Aorta (tissue), 5 donors: Measurements from ENCODE around the gene TRAPPC10. TPM values are rescaled to one million over a fixed set of nuclear protein-coding genes. Genes with fewer than 3 reads are reported as not detected.
A peak's percentile ranks its signal among the peaks of the same experiment; 100 is the strongest.

Experiments used
- ATAC-seq: fragments of 200-7000 bp; cut with Tn5 transposase; one replicate; pipeline ENCODE4 v1.9.1; 2022; ENCODE audit warnings: moderate library complexity; ENCODE audit not compliant: low FRiP score
- DNase-seq, 2 donors: peaks; one replicate each; pipeline ENCODE4 v3.0.0-alpha.2; 2020
- H3K27ac ChIP-seq, 2 donors: one replicate each; pipeline ENCODE4 v1.5.1; 2013; ENCODE audit warnings: low read length in 2 of 2, mild to moderate bottlenecking in 2 of 2, moderate library complexity in 2 of 2, control low read depth in 1 of 2, inconsistent platforms in 1 of 2, low read depth in 1 of 2
- H3K27me3 ChIP-seq, 2 donors: one replicate each; pipeline ENCODE4 v1.6.1; 2013; ENCODE audit warnings: control low read depth in 1 of 2, low read length in 1 of 2, mild to moderate bottlenecking in 1 of 2, moderate library complexity in 1 of 2; ENCODE audit not compliant: insufficient read depth in 2 of 2, control insufficient read depth in 1 of 2
- H3K36me3 ChIP-seq, 2 donors: one replicate each; pipeline ENCODE4 v1.6.1; 2013; ENCODE audit warnings: control low read depth in 1 of 2, low read length in 1 of 2, mild to moderate bottlenecking in 1 of 2; ENCODE audit not compliant: insufficient read depth in 2 of 2, control insufficient read depth in 1 of 2
- H3K4me1 ChIP-seq, 2 donors: one replicate each; pipeline ENCODE4 v1.6.1; 2013; ENCODE audit warnings: low read length in 2 of 2, control low read depth in 1 of 2, mild to moderate bottlenecking in 1 of 2, moderate library complexity in 1 of 2; ENCODE audit not compliant: insufficient read depth in 2 of 2, control insufficient read depth in 1 of 2
- H3K4me3 ChIP-seq, 2 donors: one replicate each; pipeline ENCODE4 v1.5.1; 2013; ENCODE audit warnings: low read length in 2 of 2, control low read depth in 1 of 2, mild to moderate bottlenecking in 1 of 2
- H3K9me3 ChIP-seq: one replicate; pipeline ENCODE4 v1.6.1; 2013; ENCODE audit warnings: mild to moderate bottlenecking, low read length; ENCODE audit not compliant: control insufficient read depth
- WGBS, 2 donors: extraction: QIAGEN DNeasy Blood & Tissue Kit; methylation state at CpG; one replicate each; pipeline ENCODE4 v1.1.7; 2013; 5-methylcytosine and 5-hydroxymethylcytosine counted together
- intact Hi-C, 2 donors: fragments of 100-400 bp; cut with DNase I; formaldehyde crosslinking; loops; one replicate each; pipeline versions ENCODE4 v1.14.2 to v1.15.0; 2022
- long read RNA-seq, 2 donors: library from polyadenylated mRNA; unstranded; transcript quantifications; one replicate each; pipeline ENCODE4 v2.0.0, GENCODE V29; 2020 to 2021
- polyA plus RNA-seq, 2 donors: library from polyadenylated mRNA; stranded (reverse); fragments of 200-250 nt; gene quantifications; one replicate each; pipeline ENCODE4 v1.2.3, GENCODE V29; 2013
- total RNA-seq, 2 donors: library from RNA; stranded (reverse); fragmentation: NEBNext Ultra II Directional; extraction: Animal tissue kit (Norgen Biotek cat#: 25700); gene quantifications; one replicate each; pipeline ENCODE4 v1.2.1, GENCODE V29; 2021
- donor health status: healthy with polysubstance abuse.
- donor health status: Bipolar disorder and iron deficiency.
- donor health status: DM: no; HTN: no; CAD: no.
- donor health status: DM: no; HTN: no; CAD: no.
- donor health status: DM: yes; HTN: yes; CAD: no.

The TRAPPC10 gene, protein sequence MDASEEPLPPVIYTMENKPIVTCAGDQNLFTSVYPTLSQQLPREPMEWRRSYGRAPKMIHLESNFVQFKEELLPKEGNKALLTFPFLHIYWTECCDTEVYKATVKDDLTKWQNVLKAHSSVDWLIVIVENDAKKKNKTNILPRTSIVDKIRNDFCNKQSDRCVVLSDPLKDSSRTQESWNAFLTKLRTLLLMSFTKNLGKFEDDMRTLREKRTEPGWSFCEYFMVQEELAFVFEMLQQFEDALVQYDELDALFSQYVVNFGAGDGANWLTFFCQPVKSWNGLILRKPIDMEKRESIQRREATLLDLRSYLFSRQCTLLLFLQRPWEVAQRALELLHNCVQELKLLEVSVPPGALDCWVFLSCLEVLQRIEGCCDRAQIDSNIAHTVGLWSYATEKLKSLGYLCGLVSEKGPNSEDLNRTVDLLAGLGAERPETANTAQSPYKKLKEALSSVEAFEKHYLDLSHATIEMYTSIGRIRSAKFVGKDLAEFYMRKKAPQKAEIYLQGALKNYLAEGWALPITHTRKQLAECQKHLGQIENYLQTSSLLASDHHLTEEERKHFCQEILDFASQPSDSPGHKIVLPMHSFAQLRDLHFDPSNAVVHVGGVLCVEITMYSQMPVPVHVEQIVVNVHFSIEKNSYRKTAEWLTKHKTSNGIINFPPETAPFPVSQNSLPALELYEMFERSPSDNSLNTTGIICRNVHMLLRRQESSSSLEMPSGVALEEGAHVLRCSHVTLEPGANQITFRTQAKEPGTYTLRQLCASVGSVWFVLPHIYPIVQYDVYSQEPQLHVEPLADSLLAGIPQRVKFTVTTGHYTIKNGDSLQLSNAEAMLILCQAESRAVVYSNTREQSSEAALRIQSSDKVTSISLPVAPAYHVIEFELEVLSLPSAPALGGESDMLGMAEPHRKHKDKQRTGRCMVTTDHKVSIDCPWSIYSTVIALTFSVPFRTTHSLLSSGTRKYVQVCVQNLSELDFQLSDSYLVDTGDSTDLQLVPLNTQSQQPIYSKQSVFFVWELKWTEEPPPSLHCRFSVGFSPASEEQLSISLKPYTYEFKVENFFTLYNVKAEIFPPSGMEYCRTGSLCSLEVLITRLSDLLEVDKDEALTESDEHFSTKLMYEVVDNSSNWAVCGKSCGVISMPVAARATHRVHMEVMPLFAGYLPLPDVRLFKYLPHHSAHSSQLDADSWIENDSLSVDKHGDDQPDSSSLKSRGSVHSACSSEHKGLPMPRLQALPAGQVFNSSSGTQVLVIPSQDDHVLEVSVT
- total RNA-seq, result 10 to 100 TPM; 30.3 to 41.5 TPM
- 10 to 100 TPM in 1 of 2 donors, 1 to 10 TPM in 1; 3.5 to 10.6 TPM for polyA plus RNA-seq
- long read RNA-seq, donor 1, partial matches to known transcripts, result 1 of 8 reads
- long read RNA-seq, donor 1, other reads (novel, unspliced or antisense), result 7 of 8 reads
- long read RNA-seq, donor 2, partial matches to known transcripts, result 12 of 18 reads
- long read RNA-seq, donor 2, other reads (novel, unspliced or antisense), result 4 of 18 reads

GRCh38 chr21:44011579-44012473, at the start of gene TRAPPC10:
Gene TRAPPC10 (plus strand): TSS chr21:44012309. CDS start chr21:44012494, 185 bp downstream.
- Histone ChIP-seq H3K36me3 (no peaks in the 10 kb centered on the region), H3K27ac (peak within 1 kb of the TSS in 1 of 2 donors; percentile 87), H3K4me3 (peak within 1 kb of the TSS; percentile 93 to 95), H3K9me3 (no peaks in the 10 kb centered on the region), H3K27me3 (no peaks in the 10 kb centered on the region), H3K4me1 (no peaks in the 10 kb centered on the region)
- 0% methylated on average over 71 to 107 of the region's 107 CpGs for WGBS, 2 donors
- DNase-seq (peak; percentile 90 to 95), ATAC-seq (peak; percentile 94)
- intact Hi-C loops, result no loop called here

GRCh38 chr21:43965911-43966585, 46.1 kb upstream of the TRAPPC10 start:
- Histone ChIP-seq H3K4me3 (no peak overlapping the region), H3K27ac (no peak overlapping the region), H3K36me3 (peaks cover 0 to 3% of the 10 kb centered on the region in 2 donors), H3K4me1 (no peaks in the 10 kb centered on the region), H3K9me3 (no peaks in the 10 kb centered on the region), H3K27me3 (no peaks in the 10 kb centered on the region)
- intact Hi-C loops, result no loop called here
- peak; percentile 36 for ATAC-seq
- 88% methylated on average over 17 of the region's 17 CpGs for WGBS, 2 donors
- DNase-seq, result no peak

DNA sequence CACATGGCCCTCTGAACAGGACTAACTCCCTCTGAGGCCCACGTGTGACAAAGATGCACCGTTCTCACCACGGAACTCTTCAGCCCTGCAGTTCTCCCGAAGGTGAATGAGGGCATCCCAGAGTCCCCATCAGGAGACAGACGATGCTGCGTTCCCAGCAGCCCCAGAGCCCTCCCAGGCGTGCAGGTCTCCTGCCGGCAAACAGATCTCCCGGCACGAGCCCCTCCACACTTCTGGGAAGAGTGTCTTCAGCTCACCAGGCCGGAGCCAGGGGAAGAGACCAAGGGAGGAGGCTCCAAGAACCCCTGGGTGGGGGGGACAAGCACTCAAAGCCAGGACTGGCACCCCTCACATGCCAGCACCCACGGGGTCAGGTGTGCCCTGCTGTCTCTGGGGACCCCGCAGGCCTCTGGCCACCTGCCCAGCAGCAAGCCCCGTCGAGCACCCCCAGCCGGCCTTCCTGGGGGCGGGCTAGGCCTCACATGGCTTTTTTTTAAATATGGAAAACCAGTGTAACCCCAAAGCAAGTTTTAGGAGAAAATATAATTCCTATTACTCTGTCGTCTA, 45.1 kb upstream of the TRAPPC10 start:
- no peaks in the 10 kb centered on the region for H3K4me1 ChIP-seq
- peaks cover 0 to 3% of the 10 kb centered on the region in 2 donors for H3K36me3 ChIP-seq
- DNase-seq (no peak), ATAC-seq (no peak)
- no peak overlapping the region for H3K27ac ChIP-seq
- H3K4me3 ChIP-seq, result no peak overlapping the region
- no peaks in the 10 kb centered on the region for H3K9me3 ChIP-seq
- WGBS, 2 donors, result 76 to 78% methylated on average over 18 of the region's 18 CpGs
- intact Hi-C loops, result no loop called here
- no peaks in the 10 kb centered on the region for H3K27me3 ChIP-seq

DNA sequence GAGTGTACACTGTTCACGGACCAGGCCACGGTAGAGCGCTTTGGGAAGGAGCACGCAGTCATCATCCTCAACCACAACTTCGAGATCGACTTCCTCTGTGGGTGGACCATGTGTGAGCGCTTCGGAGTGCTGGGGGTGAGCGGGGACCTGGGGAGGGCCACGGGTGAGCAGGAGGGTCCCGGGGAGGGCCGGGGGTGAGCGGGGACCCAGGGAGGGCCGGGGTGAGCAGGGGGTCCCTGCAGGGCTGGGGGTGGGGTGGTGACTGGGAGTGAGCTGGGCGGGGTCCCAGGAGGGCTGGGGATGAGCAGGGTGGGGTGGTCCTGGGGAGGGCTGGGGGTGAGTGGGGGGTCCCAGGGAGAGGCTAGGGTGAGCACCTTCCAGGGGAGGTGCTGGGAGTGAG, 44.1 kb upstream of the TRAPPC10 start:
- DNase-seq (no peak), ATAC-seq (peak; percentile 17)
- Histone ChIP-seq H3K9me3 (no peaks in the 10 kb centered on the region), H3K4me3 (no peak overlapping the region), H3K36me3 (peaks cover 0 to 3% of the 10 kb centered on the region in 2 donors), H3K4me1 (no peaks in the 10 kb centered on the region), H3K27me3 (no peaks in the 10 kb centered on the region), H3K27ac (no peak overlapping the region)
- WGBS, 2 donors, result 91 to 93% methylated on average over 15 of the region's 15 CpGs
- intact Hi-C loops, result no loop called here

DNA sequence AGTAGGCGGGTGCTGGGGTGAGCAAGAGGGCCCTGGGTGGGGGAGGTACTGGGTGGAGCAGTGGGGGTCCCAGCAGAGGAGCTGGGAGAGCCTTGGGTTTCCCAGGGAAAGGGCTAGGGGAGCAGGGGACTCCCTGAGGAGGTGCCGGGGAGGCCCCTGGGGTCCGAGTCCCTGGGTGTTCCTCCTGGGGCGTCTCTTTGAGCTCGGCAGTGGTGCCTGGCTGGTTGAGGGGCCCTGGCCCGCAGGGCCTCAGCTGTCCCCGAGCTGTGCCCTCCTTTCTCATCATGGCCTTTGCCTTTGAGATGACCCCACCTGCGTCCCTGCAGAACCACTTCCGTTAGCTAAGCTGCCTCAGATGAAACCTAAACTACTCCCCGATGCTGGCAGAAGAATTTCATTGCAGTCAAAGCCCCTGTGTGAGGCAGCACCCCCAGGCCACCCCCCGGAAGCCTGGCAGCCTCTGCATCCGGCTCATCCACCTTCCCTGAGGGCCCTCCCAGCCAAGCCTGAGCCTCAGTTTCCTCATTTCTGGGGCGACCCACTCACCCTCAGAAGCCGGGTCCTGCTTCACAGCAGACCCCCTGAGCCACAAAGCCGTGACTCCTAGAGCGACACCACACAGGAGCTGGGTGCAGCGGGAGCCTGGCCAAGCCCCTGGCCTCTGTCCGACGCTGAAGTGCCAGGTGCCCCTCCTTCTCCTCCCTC, 43.5 kb upstream of the TRAPPC10 start:
- intact Hi-C loops, result no loop called here
- Histone ChIP-seq H3K36me3 (peaks cover 0 to 3% of the 10 kb centered on the region in 2 donors), H3K4me3 (no peak overlapping the region), H3K9me3 (no peaks in the 10 kb centered on the region), H3K27ac (no peak overlapping the region), H3K4me1 (no peaks in the 10 kb centered on the region), H3K27me3 (no peaks in the 10 kb centered on the region)
- no peak for ATAC-seq
- no peak for DNase-seq
- 82 to 91% methylated on average over 15 to 19 of the region's 19 CpGs for WGBS, 2 donors

- DNase-seq (no peak), ATAC-seq (no peak)
- Histone ChIP-seq H3K27me3 (no peaks in the 10 kb centered on the region), H3K9me3 (no peaks in the 10 kb centered on the region), H3K27ac (no peak overlapping the region), H3K36me3 (peaks cover 0 to 3% of the 10 kb centered on the region in 2 donors), H3K4me3 (no peak overlapping the region), H3K4me1 (no peaks in the 10 kb centered on the region)
- WGBS, 2 donors, result 89 to 91% methylated on average over 17 of the region's 17 CpGs
- intact Hi-C loops, result no loop called here
Observed at GRCh38 chr21:43969115-43969444, 43.0 kb upstream of the TRAPPC10 start.

DNA sequence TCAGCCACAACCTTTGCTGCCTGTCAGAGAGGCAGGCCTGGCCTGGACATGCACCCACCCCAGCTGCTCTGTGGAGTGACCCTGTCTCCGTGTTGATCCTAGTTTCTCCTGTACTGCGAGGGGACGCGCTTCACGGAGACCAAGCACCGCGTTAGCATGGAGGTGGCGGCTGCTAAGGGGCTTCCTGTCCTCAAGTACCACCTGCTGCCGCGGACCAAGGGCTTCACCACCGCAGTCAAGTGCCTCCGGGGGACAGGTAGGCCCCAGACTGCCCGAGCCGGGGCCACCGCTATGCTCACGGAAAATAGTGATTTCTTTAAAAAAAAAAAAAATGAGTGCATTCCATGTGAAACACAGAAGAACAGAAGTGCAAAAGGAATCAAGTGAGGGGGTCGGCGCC, 41.6 kb upstream of the TRAPPC10 start:
- 91 to 92% methylated on average over 18 of the region's 18 CpGs for WGBS, 2 donors
- no peak overlapping the region for H3K4me3 ChIP-seq
- no peaks in the 10 kb centered on the region for H3K27me3 ChIP-seq
- H3K27ac ChIP-seq, result no peak overlapping the region
- H3K4me1 ChIP-seq, result no peaks in the 10 kb centered on the region
- ATAC-seq, result no peak
- DNase-seq, result no peak
- intact Hi-C loops, result no loop called here
- peaks cover 0 to 3% of the 10 kb centered on the region in 2 donors for H3K36me3 ChIP-seq
- H3K9me3 ChIP-seq, result no peaks in the 10 kb centered on the region
